GM23248 (cell line): ENCODE measurements around the gene SYNDIG1.

Experiments
- EZH2 ChIP-seq: fragments of 200-600 bp; sonication (generic); IDR thresholded peaks from 2 replicates; pipeline ENCODE4 v1.6.1; 2018; ENCODE audit warnings: antibody characterized with exemption, mild to moderate bottlenecking; ENCODE audit not compliant: insufficient read depth, poor library complexity, severe bottlenecking
- EZH2phosphoT487 ChIP-seq: fragments of 200-600 bp; sonication (generic); IDR thresholded peaks from 2 replicates; pipeline ENCODE4 v1.6.1; 2018; ENCODE audit warnings: antibody characterized with exemption, moderate library complexity, mild to moderate bottlenecking, low read depth; ENCODE audit not compliant: insufficient read depth

- no peak for TF ChIP-seq EZH2
- TF ChIP-seq EZH2phosphoT487, result no peak
Measured at GRCh38 chr20:24425523-24426135, 43.8 kb upstream of the SYNDIG1 start.
